HCT116 (cell line): ENCODE measurements around the gene STPG2. TPM values are rescaled to one million over a fixed set of nuclear protein-coding genes. Genes with fewer than 3 reads are reported as not detected.

Source experiments
- ATAC-seq: fragments of 200-7000 bp; cut with Tn5 transposase; 2 replicates; pipeline ENCODE4 v1.9.1; 2020; ENCODE audit warnings: mild to moderate bottlenecking, moderate library complexity
- BruUV-seq: library from RNA; stranded (reverse); fragments of 400-500 nt; replicated peaks from 2 replicates; lab custom pipeline; 2021; lab: Mats Ljungman, UMichigan
- CTCF ChIA-PET: fragments of 300-600 bp; sonication (Branson Sonifier 250); formaldehyde crosslinking; loops from one replicate; lab custom pipeline; 2021; ENCODE audit warnings: antibody characterized with exemption; lab: Charles Lee
- POLR2A ChIA-PET: fragments of 300-600, 350-600 bp; sonication (Branson Sonifier 250); formaldehyde crosslinking; loops from one replicate; lab custom pipeline; 2021; ENCODE audit warnings: antibody characterized with exemption; lab: Charles Lee
- RAD21 ChIA-PET, 2 experiments: fragments of 300-600 bp; sonication (Branson Sonifier 250); formaldehyde crosslinking; loops; one replicate each; lab custom pipeline; 2023; ENCODE audit warnings: low total read pairs in 2 of 2; ENCODE audit not compliant: uncharacterized antibody in 2 of 2, unreplicated experiment in 2 of 2, low non-redundant PET in 1 of 2; lab: Charles Lee
- DNase-seq: peaks from one replicate; pipeline ENCODE4 v3.0.0-alpha.2; 2010; ENCODE audit warnings: low read depth, low spot score
- H2AFZ ChIP-seq: fragments of 200-600 bp; shearing (Covaris generic), sonication (generic); 2 replicates; pipeline ENCODE4 v1.6.1; 2017; ENCODE audit warnings: low read depth, mixed run types, mixed read lengths, antibody characterized with exemption, low read length; ENCODE audit not compliant: poor library complexity, severe bottlenecking
- H3K27ac ChIP-seq: 2 replicates; pipeline ENCODE4 v1.5.1; 2012; ENCODE audit warnings: low read depth, low read length
- H3K27me3 ChIP-seq: fragments of 200-600 bp; sonication (generic); 2 replicates; pipeline ENCODE4 v1.6.1; 2016; ENCODE audit warnings: mixed run types, low read length, mixed read lengths; ENCODE audit not compliant: insufficient read depth
- H3K36me3 ChIP-seq, 2 experiments: fragments of 200-500 bp in 1 of 2; fragments of 200-600 bp in 1 of 2; sonication (Bioruptor generic) in 1 of 2; sonication (generic) in 1 of 2; 2 replicates each; pipeline versions ENCODE4 v1.5.1 to v1.6.1; 2014 to 2016; ENCODE audit warnings: low read length in 2 of 2, inconsistent platforms in 1 of 2, mixed read lengths in 1 of 2, mixed run types in 1 of 2; ENCODE audit not compliant: insufficient read depth in 2 of 2, control insufficient read depth in 1 of 2
- H3K4me1 ChIP-seq, 2 experiments: fragments of 200-600 bp in 1 of 2; sonication (generic) in 1 of 2; 2 replicates each; pipeline versions ENCODE4 v1.5.1 to v1.6.1; 2012 to 2017; ENCODE audit warnings: low read length in 2 of 2, inconsistent platforms in 1 of 2, mild to moderate bottlenecking in 1 of 2, mixed read lengths in 1 of 2, mixed run types in 1 of 2, moderate library complexity in 1 of 2; ENCODE audit not compliant: insufficient read depth in 2 of 2, control insufficient read depth in 1 of 2
- H3K4me2 ChIP-seq: fragments of 200-600 bp; sonication (generic); 2 replicates; pipeline ENCODE4 v1.6.1; 2017; ENCODE audit warnings: mixed run types, low read length, mixed read lengths
- H3K4me3 ChIP-seq, 2 experiments: fragments of 200-600 bp in 1 of 2; sonication (generic) in 1 of 2; replicated peaks in 1 of 2; 2 replicates each; pipeline ENCODE4 v1.5.1; 2011 to 2016; ENCODE audit warnings: low read length in 2 of 2, control low read depth in 1 of 2, low read depth in 1 of 2, mild to moderate bottlenecking in 1 of 2, mixed read lengths in 1 of 2, mixed run types in 1 of 2
- H3K79me2 ChIP-seq: fragments of 200-600 bp; sonication (generic); 2 replicates; pipeline ENCODE4 v1.6.1; 2017; ENCODE audit warnings: mild to moderate bottlenecking, mixed run types, low read length, moderate library complexity, mixed read lengths; ENCODE audit not compliant: insufficient read depth
- H3K9ac ChIP-seq: fragments of 200-600 bp; sonication (generic); 2 replicates; pipeline ENCODE4 v1.6.1; 2016; ENCODE audit warnings: low read length, mixed read lengths
- H3K9me2 ChIP-seq: fragments of 200-600 bp; sonication (generic), shearing (Covaris generic); 2 replicates; pipeline ENCODE4 v1.6.1; 2017; ENCODE audit warnings: mixed run types, mild to moderate bottlenecking, moderate library complexity; ENCODE audit not compliant: insufficient read depth
- H3K9me3 ChIP-seq, 2 experiments: fragments of 200-500 bp in 1 of 2; fragments of 200-600 bp in 1 of 2; sonication (Bioruptor generic) in 1 of 2; sonication (generic) in 1 of 2; 2 replicates each; pipeline ENCODE4 v1.6.1; 2014 to 2017; ENCODE audit warnings: low read length in 2 of 2, mixed read lengths in 2 of 2, inconsistent platforms in 1 of 2, low read depth in 1 of 2, mild to moderate bottlenecking in 1 of 2, mixed run types in 1 of 2, moderate library complexity in 1 of 2; ENCODE audit not compliant: control insufficient read depth in 1 of 2, insufficient read depth in 1 of 2
- H4K20me1 ChIP-seq: fragments of 200-600 bp; sonication (generic), shearing (Covaris generic); 2 replicates; pipeline ENCODE4 v1.6.1; 2017; ENCODE audit warnings: mixed run types, mild to moderate bottlenecking, moderate library complexity; ENCODE audit not compliant: insufficient read depth
- CBX3 ChIP-seq: IDR thresholded peaks from 2 replicates; pipeline ENCODE4 v1.6.1; 2012; ENCODE audit warnings: low read depth
- CEBPB ChIP-seq: IDR thresholded peaks from 2 replicates; pipeline ENCODE4 v1.6.1; 2012; ENCODE audit warnings: low read depth
- EGR1 ChIP-seq: IDR thresholded peaks from 2 replicates; pipeline ENCODE4 v1.6.1; 2012; ENCODE audit warnings: low read depth
- ELF1 ChIP-seq: IDR thresholded peaks from 2 replicates; pipeline ENCODE4 v1.6.1; 2012; ENCODE audit warnings: low read depth, borderline replicate concordance
- EZH2 ChIP-seq: fragments of 200-600 bp; sonication (generic); IDR thresholded peaks from 2 replicates; pipeline ENCODE4 v1.6.1; 2017; ENCODE audit warnings: antibody characterized with exemption, mixed run types
- FOSL1 ChIP-seq: IDR thresholded peaks from 2 replicates; pipeline ENCODE4 v1.6.1; 2012; ENCODE audit warnings: low read depth
- JUND ChIP-seq: IDR thresholded peaks from 2 replicates; pipeline ENCODE4 v1.6.1; 2012
- POLR2A ChIP-seq: IDR thresholded peaks from 2 replicates; pipeline ENCODE4 v1.7.0; 2011; ENCODE audit warnings: borderline replicate concordance; ENCODE audit not compliant: insufficient read depth, insufficient read length; ENCODE audit errors: extremely low read depth
- SRF ChIP-seq: IDR thresholded peaks from 2 replicates; pipeline ENCODE4 v1.6.1; 2012; ENCODE audit warnings: low read depth
- YY1 ChIP-seq: IDR thresholded peaks from 2 replicates; pipeline ENCODE4 v1.6.1; 2011; ENCODE audit warnings: low read length, low read depth, moderate library complexity, mild to moderate bottlenecking; ENCODE audit not compliant: insufficient replicate concordance; ENCODE audit errors: extremely low read depth
- intact Hi-C: fragments of 100-400 bp; cut with micrococcal nuclease; formaldehyde crosslinking; loops from 2 replicates; pipeline ENCODE4 v1.10.0; 2022
- total RNA-seq: library from RNA; stranded (reverse); gene quantifications from one replicate; pipeline ENCODE4 v1.2.1, GENCODE V29; 2021; ENCODE audit not compliant: unreplicated experiment
- TF ChIP-seq, protein P1 (sequence below): IDR thresholded peaks from 2 replicates; pipeline ENCODE4 v1.6.1; 2012

STPG2 gene
- total RNA-seq, 1 experiment from 2014 or later = not detected

- RAD21 ChIA-PET = no interaction called here
- ATAC-seq = no peak
- CTCF ChIA-PET = no interaction called here
- intact Hi-C loops = no loop called here
- TF ChIP-seq SRF = no peak
- TF ChIP-seq EGR1 = no peak
- no peak for TF ChIP-seq JUND
- TF ChIP-seq YY1 = no peak
- no peaks in the 10 kb centered on the region for H3K4me1 ChIP-seq
- H3K36me3 ChIP-seq = no peaks in the 10 kb centered on the region
- H3K9me2 ChIP-seq = no peaks in the 10 kb centered on the region
- DNase-seq = no peak
- no peak overlapping the region for H3K4me3 ChIP-seq
- POLR2A ChIA-PET = no interaction called here
- no TSS peak for BruUV-seq
- H3K9me3 ChIP-seq = peaks cover 0 to 11% of the 10 kb centered on the region in 2 experiments; a peak in 2 of 4 replicates
- H3K27me3 ChIP-seq = no peaks in the 10 kb centered on the region
- H3K9ac ChIP-seq = no peak overlapping the region
- H4K20me1 ChIP-seq = no peaks in the 10 kb centered on the region
- no peaks in the 10 kb centered on the region for H3K79me2 ChIP-seq
- H2AFZ ChIP-seq = no peak overlapping the region
- H3K27ac ChIP-seq = no peak overlapping the region
- H3K4me2 ChIP-seq = no peak overlapping the region
These were observed 481.1 kb downstream of the STPG2 start for GRCh38 chr4:97662133-97662532.

- peak overlapping the region; percentile 29 for H2AFZ ChIP-seq
- DNase-seq = peak; percentile 33
- intact Hi-C loops = no loop called here
- ATAC-seq = no peak
- peaks cover 0 to 7% of the 10 kb centered on the region in 2 experiments; a peak in 1 of 4 replicates for H3K4me1 ChIP-seq
- no peaks in the 10 kb centered on the region for H3K79me2 ChIP-seq
- BruUV-seq = no TSS peak
- no peak overlapping the region for H3K27ac ChIP-seq
- no peaks in the 10 kb centered on the region for H3K9me3 ChIP-seq
- H3K27me3 ChIP-seq = no peaks in the 10 kb centered on the region
- ChIA-PET RAD21 (no interaction called here), CTCF (no interaction called here), POLR2A (no interaction called here)
- peak overlapping the region; percentile 8; the same call in 1 of the 2 replicates for H3K4me2 ChIP-seq
- no peaks in the 10 kb centered on the region for H3K36me3 ChIP-seq
- no peak overlapping the region for H3K9ac ChIP-seq
- TF ChIP-seq, protein P1, sequence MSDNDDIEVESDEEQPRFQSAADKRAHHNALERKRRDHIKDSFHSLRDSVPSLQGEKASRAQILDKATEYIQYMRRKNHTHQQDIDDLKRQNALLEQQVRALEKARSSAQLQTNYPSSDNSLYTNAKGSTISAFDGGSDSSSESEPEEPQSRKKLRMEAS = no peak
- TF ChIP-seq CBX3 (0 out of 2 replicates have a peak, but pooled peaks have one; percentile 24), JUND (0 out of 2 replicates have a peak, but pooled peaks have one; percentile 13), CEBPB (peak; percentile 83), EZH2 (no peak), FOSL1 (peak; percentile 24; the same call in 1 of the 2 replicates), ELF1 (no peak), POLR2A (no peak)
- H3K4me3 ChIP-seq = no peak overlapping the region
- no peaks in the 10 kb centered on the region for H3K9me2 ChIP-seq
- H4K20me1 ChIP-seq = no peaks in the 10 kb centered on the region
These were observed 487.1 kb downstream of the STPG2 start for GRCh38 chr4:97656044-97656720.
